Neuronal stem cell (in vitro differentiated cells): ENCODE data around the gene GPC5.
A peak's percentile ranks its signal among the peaks of the same experiment; 100 is the strongest.

Experiments used
- DNase-seq: peaks from one replicate; pipeline ENCODE4 v3.0.0-alpha.2; 2013; ENCODE audit warnings: low spot score
- H2AFZ ChIP-seq: one replicate; pipeline ENCODE4 v1.6.1; 2013; ENCODE audit warnings: mild to moderate bottlenecking, low read length, inconsistent platforms
- H2AK5ac ChIP-seq: 2 replicates; pipeline ENCODE4 v1.6.1; 2013; ENCODE audit warnings: low read depth, mild to moderate bottlenecking, inconsistent platforms, low read length, moderate library complexity, mixed read lengths
- H2BK120ac ChIP-seq: 2 replicates; pipeline ENCODE4 v1.6.1; 2013; ENCODE audit warnings: low read depth, mild to moderate bottlenecking, inconsistent platforms, low read length, moderate library complexity, mixed read lengths
- H2BK12ac ChIP-seq: one replicate; pipeline ENCODE4 v1.6.1; 2013; ENCODE audit warnings: low read length, inconsistent platforms
- H2BK15ac ChIP-seq: 2 replicates; pipeline ENCODE4 v1.6.1; 2013; ENCODE audit warnings: mild to moderate bottlenecking, low read length, inconsistent platforms, mixed read lengths
- H2BK5ac ChIP-seq: one replicate; pipeline ENCODE4 v1.6.1; 2013; ENCODE audit warnings: inconsistent platforms, mild to moderate bottlenecking, low read length, moderate library complexity
- H3K14ac ChIP-seq: one replicate; pipeline ENCODE4 v1.6.1; 2013; ENCODE audit warnings: low read length, inconsistent platforms
- H3K18ac ChIP-seq: 2 replicates; pipeline ENCODE4 v1.6.1; 2013; ENCODE audit warnings: low read length, inconsistent platforms
- H3K23ac ChIP-seq: 2 replicates; pipeline ENCODE4 v1.6.1; 2013; ENCODE audit warnings: low read depth, mild to moderate bottlenecking, mixed read lengths, low read length, inconsistent platforms; ENCODE audit not compliant: poor library complexity
- H3K27ac ChIP-seq: replicated peaks from 3 replicates; pipeline ENCODE4 v1.5.1; 2013; ENCODE audit warnings: low read length, inconsistent platforms
- H3K27me3 ChIP-seq, 3 experiments: 2 replicates each; pipeline ENCODE4 v1.6.1; 2013; ENCODE audit warnings: low read length in 3 of 3, mild to moderate bottlenecking in 2 of 3, inconsistent platforms in 1 of 3, low read depth in 1 of 3, mixed read lengths in 1 of 3, moderate library complexity in 1 of 3; ENCODE audit not compliant: control insufficient read depth in 3 of 3, insufficient read depth in 3 of 3
- H3K36me3 ChIP-seq, 2 donors: replicated peaks in 1 of 2; 2 replicates each; pipeline ENCODE4 v1.6.1; 2013; ENCODE audit warnings: low read length in 2 of 2; ENCODE audit not compliant: control insufficient read depth in 2 of 2, insufficient read depth in 2 of 2
- H3K4ac ChIP-seq: 2 replicates; pipeline ENCODE4 v1.6.1; 2013; ENCODE audit warnings: inconsistent platforms, mild to moderate bottlenecking, low read length, moderate library complexity
- H3K4me1 ChIP-seq, 2 donors: 1 replicate in 1 of 2; 2 replicates in 1 of 2; pipeline ENCODE4 v1.6.1; 2013; ENCODE audit warnings: low read length in 2 of 2, low read depth in 1 of 2; ENCODE audit not compliant: control insufficient read depth in 2 of 2, insufficient read depth in 1 of 2
- H3K4me2 ChIP-seq: one replicate; pipeline ENCODE4 v1.6.1; 2013; ENCODE audit warnings: mild to moderate bottlenecking, low read length, inconsistent platforms; ENCODE audit not compliant: insufficient read depth, poor library complexity, severe bottlenecking
- H3K4me3 ChIP-seq, 2 donors: 2 replicates each; pipeline ENCODE4 v1.5.1; 2013; ENCODE audit warnings: low read length in 2 of 2, mild to moderate bottlenecking in 2 of 2, inconsistent platforms in 1 of 2, moderate library complexity in 1 of 2
- H3K79me1 ChIP-seq: one replicate; pipeline ENCODE4 v1.6.1; 2013; ENCODE audit warnings: low read depth, mild to moderate bottlenecking, inconsistent platforms, low read length, moderate library complexity
- H3K9ac ChIP-seq: one replicate; pipeline ENCODE4 v1.6.1; 2013; ENCODE audit warnings: mild to moderate bottlenecking, low read depth, low read length, inconsistent platforms; ENCODE audit not compliant: poor library complexity
- H3K9me3 ChIP-seq, 2 donors: replicated peaks in 1 of 2; 2 replicates each; pipeline versions ENCODE3 to v1.6.1; 2013; ENCODE audit warnings: low read length in 2 of 2, mild to moderate bottlenecking in 2 of 2, inconsistent platforms in 1 of 2, low read depth in 1 of 2, mixed read lengths in 1 of 2, moderate library complexity in 1 of 2; ENCODE audit not compliant: control insufficient read depth in 2 of 2, insufficient read depth in 1 of 2
- H4K8ac ChIP-seq: one replicate; pipeline ENCODE4 v1.6.1; 2013; ENCODE audit warnings: low read depth, mild to moderate bottlenecking, inconsistent platforms, low read length, moderate library complexity
- H4K91ac ChIP-seq: one replicate; pipeline ENCODE4 v1.6.1; 2013; ENCODE audit warnings: low read length, low read depth, mild to moderate bottlenecking, inconsistent platforms; ENCODE audit not compliant: poor library complexity
- WGBS, 2 donors: extraction: QIAGEN DNeasy Blood & Tissue Kit; methylation state at CpG; one replicate each; pipeline ENCODE4 v1.1.7; 2013; ENCODE audit warnings: missing lambda C conversion rate in 2 of 2, mixed read lengths in 1 of 2; ENCODE audit not compliant: insufficient read length in 2 of 2, insufficient replicate concordance in 1 of 2; ENCODE audit errors: extremely low coverage in 2 of 2; 5-methylcytosine and 5-hydroxymethylcytosine counted together

The GPC5 gene

GRCh38 chr13:92321174-92321573, 922.8 kb downstream of the GPC5 start:
- H3K27me3 ChIP-seq = no peaks in the 10 kb centered on the region
- no peak overlapping the region for H2BK12ac ChIP-seq
- no peaks in the 10 kb centered on the region for H3K36me3 ChIP-seq
- no peak overlapping the region for H3K18ac ChIP-seq
- H2AK5ac ChIP-seq = no peak overlapping the region
- H3K14ac ChIP-seq = no peak overlapping the region
- no CpG with 5 or more reads among the region's 5 CpGs for WGBS, 2 donors
- no peak overlapping the region for H2AFZ ChIP-seq
- no peak overlapping the region for H3K4me3 ChIP-seq
- H2BK15ac ChIP-seq = no peak overlapping the region
- H4K8ac ChIP-seq = no peak overlapping the region
- no peak overlapping the region for H2BK120ac ChIP-seq
- no peak overlapping the region for H4K91ac ChIP-seq
- no peak overlapping the region for H3K9ac ChIP-seq
- DNase-seq = no peak
- H3K23ac ChIP-seq = no peak overlapping the region
- H3K27ac ChIP-seq = no peak overlapping the region
- H3K9me3 ChIP-seq = no peaks in the 10 kb centered on the region
- no peak overlapping the region for H3K4ac ChIP-seq
- H2BK5ac ChIP-seq = no peak overlapping the region
- H3K79me1 ChIP-seq = no peaks in the 10 kb centered on the region
- no peak overlapping the region for H3K4me2 ChIP-seq
- no peaks in the 10 kb centered on the region for H3K4me1 ChIP-seq

- H3K4ac ChIP-seq = no peak overlapping the region
- H3K9ac ChIP-seq = no peak overlapping the region
- H4K8ac ChIP-seq = no peak overlapping the region
- no peak overlapping the region for H3K18ac ChIP-seq
- no peak overlapping the region for H3K23ac ChIP-seq
- no peak overlapping the region for H3K4me3 ChIP-seq
- H3K9me3 ChIP-seq = no peaks in the 10 kb centered on the region
- H3K27ac ChIP-seq = peak overlapping the region; percentile 49
- no peak overlapping the region for H3K4me2 ChIP-seq
- no peak overlapping the region for H2BK5ac ChIP-seq
- H3K36me3 ChIP-seq = no peaks in the 10 kb centered on the region
- H3K79me1 ChIP-seq = no peaks in the 10 kb centered on the region
- no peak overlapping the region for H2BK15ac ChIP-seq
- peak overlapping the region; percentile 38 for H2AFZ ChIP-seq
- WGBS, 2 donors = no CpG with 5 or more reads among the region's 1 CpG
- no peaks in the 10 kb centered on the region for H3K27me3 ChIP-seq
- H3K4me1 ChIP-seq = peaks cover 4 to 8% of the 10 kb centered on the region in 2 donors
- DNase-seq = peak; percentile 4
- no peak overlapping the region for H3K14ac ChIP-seq
- H2BK120ac ChIP-seq = no peak overlapping the region
- H4K91ac ChIP-seq = no peak overlapping the region
- no peak overlapping the region for H2BK12ac ChIP-seq
- no peak overlapping the region for H2AK5ac ChIP-seq
Measured at GRCh38 chr13:92345627-92346026, 947.2 kb downstream of the GPC5 start.

GRCh38 chr13:92346046-92346445, 947.6 kb downstream of the GPC5 start:
- peak; percentile 0 for DNase-seq
- Histone ChIP-seq H4K8ac (no peak overlapping the region), H4K91ac (no peak overlapping the region), H2AFZ (peak overlapping the region; percentile 38), H3K18ac (no peak overlapping the region), H3K9ac (no peak overlapping the region), H2BK15ac (no peak overlapping the region), H2AK5ac (no peak overlapping the region), H3K36me3 (no peaks in the 10 kb centered on the region), H3K79me1 (no peaks in the 10 kb centered on the region), H3K4me3 (no peak overlapping the region), H3K4me1 (peaks cover 4 to 8% of the 10 kb centered on the region in 2 donors), H2BK12ac (no peak overlapping the region), H3K14ac (no peak overlapping the region), H3K4me2 (no peak overlapping the region), H3K23ac (no peak overlapping the region), H3K4ac (no peak overlapping the region), H3K27ac (peak overlapping the region; percentile 14), H3K27me3 (no peaks in the 10 kb centered on the region), H3K9me3 (no peaks in the 10 kb centered on the region), H2BK5ac (no peak overlapping the region), H2BK120ac (no peak overlapping the region)

GRCh38 chr13:92354583-92354982, 956.2 kb downstream of the GPC5 start:
- DNase-seq = no peak
- Histone ChIP-seq H3K4ac (no peak overlapping the region), H3K4me1 (no peaks in the 10 kb centered on the region), H2BK15ac (no peak overlapping the region), H3K9me3 (peaks cover 2 to 8% of the 10 kb centered on the region in 2 donors), H3K36me3 (no peaks in the 10 kb centered on the region), H3K4me3 (no peak overlapping the region), H3K23ac (no peak overlapping the region), H2BK5ac (no peak overlapping the region), H2AFZ (no peak overlapping the region), H3K14ac (no peak overlapping the region), H4K91ac (no peak overlapping the region), H3K4me2 (no peak overlapping the region), H2AK5ac (no peak overlapping the region), H3K27me3 (no peaks in the 10 kb centered on the region), H2BK12ac (no peak overlapping the region), H3K27ac (no peak overlapping the region), H2BK120ac (no peak overlapping the region), H3K9ac (no peak overlapping the region), H3K79me1 (no peaks in the 10 kb centered on the region), H4K8ac (no peak overlapping the region), H3K18ac (no peak overlapping the region)
- no CpG with 5 or more reads among the region's 1 CpG for WGBS, 2 donors
